Spleen (tissue), 11 donors: ENCODE measurements around the gene PSD2. TPM values are rescaled to one million over a fixed set of nuclear protein-coding genes. Genes with fewer than 3 reads are reported as not detected.

ENCODE experiments used
- DNase-seq: peaks from one replicate; pipeline ENCODE4 v3.0.0-alpha.2; 2020
- H3K27ac ChIP-seq, 8 donors: fragments of 200-600 bp; sonication (generic) in 7 of 8; 1 replicate in 4 of 8; 2 replicates in 4 of 8; pipeline versions ENCODE4 v1.5.0 to v1.8.0; 2016 to 2021; ENCODE audit warnings: inconsistent platforms in 4 of 8, mild to moderate bottlenecking in 4 of 8, moderate library complexity in 1 of 8
- H3K27me3 ChIP-seq, 7 donors: fragments of 200-600 bp; sonication (generic) in 6 of 7; replicated peaks in 1 of 7; 1 replicate in 4 of 7; 2 replicates in 3 of 7; pipeline versions ENCODE4 v1.5.0 to v1.8.0; 2016 to 2021; ENCODE audit warnings: inconsistent platforms in 3 of 7, mild to moderate bottlenecking in 1 of 7
- H3K36me3 ChIP-seq, 6 donors: fragments of 200-600 bp; sonication (generic) in 5 of 6; 1 replicate in 4 of 6; 2 replicates in 2 of 6; pipeline versions ENCODE4 v1.5.0 to v1.8.0; 2016 to 2021; ENCODE audit warnings: inconsistent platforms in 2 of 6
- H3K4me1 ChIP-seq, 6 donors: fragments of 200-600 bp; sonication (generic) in 5 of 6; 1 replicate in 3 of 6; 2 replicates in 3 of 6; pipeline versions ENCODE4 v1.5.0 to v1.8.0; 2016 to 2021; ENCODE audit warnings: inconsistent platforms in 3 of 6
- H3K4me3 ChIP-seq, 8 donors: fragments of 200-600 bp; sonication (generic) in 7 of 8; 1 replicate in 4 of 8; 2 replicates in 4 of 8; pipeline versions ENCODE4 v1.5.0 to v1.8.0; 2016 to 2021; ENCODE audit warnings: inconsistent platforms in 4 of 8, mild to moderate bottlenecking in 4 of 8, moderate library complexity in 2 of 8
- H3K9me3 ChIP-seq, 8 donors: fragments of 200-600 bp; sonication (generic) in 7 of 8; 1 replicate in 4 of 8; 2 replicates in 4 of 8; pipeline versions ENCODE4 v1.5.0 to v1.8.0; 2016 to 2021; ENCODE audit warnings: inconsistent platforms in 4 of 8
- POLR2A ChIP-seq, 3 donors: fragments of 450-650 bp; IDR thresholded peaks; one replicate each; pipeline ENCODE4 v1.5.1; 2017; ENCODE audit warnings: antibody characterized with exemption in 3 of 3, mild to moderate bottlenecking in 1 of 3
- POLR2AphosphoS5 ChIP-seq, 3 donors: sonication (generic); formaldehyde crosslinking; IDR thresholded peaks; one replicate each; pipeline ENCODE4 v1.5.1; 2017; ENCODE audit warnings: antibody characterized with exemption in 3 of 3
- WGBS, 5 donors: extraction: QIAGEN DNeasy Blood & Tissue Kit in 3 of 5; methylation state at CpG; one replicate each; pipeline versions ENCODE4 v1.1.5 to v1.1.7; 2013 to 2018; 5-methylcytosine and 5-hydroxymethylcytosine counted together
- intact Hi-C: fragments of 100-400 bp; cut with DNase I; formaldehyde crosslinking; loops from one replicate; pipeline ENCODE4 v1.15.0; 2023; ENCODE audit warnings: low total_unique reads
- polyA plus RNA-seq, 3 donors: library from polyadenylated mRNA; stranded (reverse); fragments of 200-250 nt; gene quantifications; one replicate each; pipeline ENCODE4 v1.2.1, GENCODE V29; 2013
- total RNA-seq, 7 donors: library from RNA; depleted of rRNA in 3 of 7; stranded (reverse); fragments of >200 nt in 3 of 7; fragmentation: NEBNext Ultra II Directional in 4 of 7; extraction: Animal tissue kit (Norgen Biotek cat#: 25700) in 4 of 7; gene quantifications; one replicate each; pipeline versions ENCODE4 v1.1.0 to v1.2.1, GENCODE V29; 2016 to 2021
- TF ChIP-seq, protein P1 (sequence below), 11 experiments: fragments of 200-600 bp in 7 of 11; fragments of 450-650 bp in 4 of 11; sonication (generic) in 4 of 11; IDR thresholded peaks in 8 of 11; conservative IDR thresholded peaks in 3 of 11; 1 replicate in 7 of 11; 2 replicates in 4 of 11; pipeline versions ENCODE4 v1.4.0 to v1.8.0; 2016 to 2021; ENCODE audit warnings: antibody characterized with exemption in 11 of 11, inconsistent platforms in 4 of 11, mild to moderate bottlenecking in 1 of 11
- donor health status: healthy with polysubstance abuse.
- donor health status: DM: no; HTN: no; CAD: no; lungs with moderate emphysema.
- donor health status: DM: no; HTN: no; CAD: no.
- donor health status: Bipolar disorder and iron deficiency.
- donor health status: healthy.
- donor health status: DM: no; HTN: no; CAD: no.
- donor health status: DM: yes; HTN: yes; CAD: no.

The PSD2 gene
- total and polyA plus RNA-seq, 10 donors = 0.03 to 0.42 (median 0.21) TPM; not detected in 1

DNA sequence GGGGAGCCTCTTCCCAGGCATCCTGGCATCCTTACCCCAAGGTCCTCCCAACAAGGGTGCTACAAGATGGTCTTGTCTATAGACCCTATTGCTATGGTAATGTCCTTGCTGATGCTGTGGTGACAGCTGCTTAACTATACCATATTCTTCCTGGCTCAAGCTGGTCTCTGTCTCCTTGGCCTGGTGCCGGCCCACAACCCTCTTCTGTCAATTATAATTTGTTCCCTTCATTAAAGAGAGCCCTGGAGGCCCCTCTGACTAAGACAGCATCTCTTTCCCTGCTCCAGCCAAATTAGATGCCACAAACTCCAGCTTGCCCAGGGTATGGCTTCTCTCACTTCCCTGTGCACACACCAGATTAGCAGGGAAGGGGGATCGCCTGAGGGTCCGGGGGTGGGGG is 86.7 kb downstream of the PSD2 start:
- DNase-seq = no peak

DNA sequence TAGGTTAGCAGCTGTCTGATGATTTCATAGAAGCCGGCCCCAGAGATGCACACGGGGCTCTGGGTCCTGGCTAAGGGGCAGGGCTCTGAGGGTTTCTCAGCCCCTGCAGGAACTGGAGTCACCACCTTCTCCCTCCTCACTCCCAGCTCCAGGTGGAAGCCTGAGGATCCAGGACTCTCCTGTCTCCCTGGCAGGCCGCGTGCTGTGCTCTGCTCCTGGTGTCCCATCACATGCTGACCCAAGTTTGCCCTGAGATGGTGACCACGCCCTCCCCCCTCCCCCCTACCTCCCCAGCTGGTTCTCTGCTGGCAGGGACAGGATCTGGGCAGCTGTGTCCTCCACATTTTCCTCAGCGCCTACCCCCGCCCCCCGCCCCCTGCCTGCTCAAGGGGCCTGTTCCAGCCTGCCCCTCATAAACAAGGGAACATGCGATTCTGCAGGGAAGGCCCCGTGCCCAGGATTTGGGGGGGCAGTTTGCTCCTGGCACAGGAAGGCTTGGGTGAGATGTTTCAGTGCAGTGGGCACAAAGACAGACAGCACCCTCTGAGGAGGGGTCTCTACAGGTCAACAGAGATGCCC is 87.4 kb downstream of the PSD2 start:
- Histone ChIP-seq H3K4me3 (no peak overlapping the region), H3K27ac (no peak overlapping the region), H3K9me3 (no peaks in the 10 kb centered on the region), H3K4me1 (peaks cover 0 to 5% (median 0%) of the 10 kb centered on the region in 6 donors), H3K36me3 (peaks cover 0 to 4% (median 0%) of the 10 kb centered on the region in 6 donors), H3K27me3 (no peaks in the 10 kb centered on the region)
- TF ChIP-seq POLR2AphosphoS5 (IDR thresholded peaks at IDR 0.05) (no peak), POLR2A (IDR thresholded peaks at IDR 0.05) (no peak)
- TF ChIP-seq, protein P1, sequence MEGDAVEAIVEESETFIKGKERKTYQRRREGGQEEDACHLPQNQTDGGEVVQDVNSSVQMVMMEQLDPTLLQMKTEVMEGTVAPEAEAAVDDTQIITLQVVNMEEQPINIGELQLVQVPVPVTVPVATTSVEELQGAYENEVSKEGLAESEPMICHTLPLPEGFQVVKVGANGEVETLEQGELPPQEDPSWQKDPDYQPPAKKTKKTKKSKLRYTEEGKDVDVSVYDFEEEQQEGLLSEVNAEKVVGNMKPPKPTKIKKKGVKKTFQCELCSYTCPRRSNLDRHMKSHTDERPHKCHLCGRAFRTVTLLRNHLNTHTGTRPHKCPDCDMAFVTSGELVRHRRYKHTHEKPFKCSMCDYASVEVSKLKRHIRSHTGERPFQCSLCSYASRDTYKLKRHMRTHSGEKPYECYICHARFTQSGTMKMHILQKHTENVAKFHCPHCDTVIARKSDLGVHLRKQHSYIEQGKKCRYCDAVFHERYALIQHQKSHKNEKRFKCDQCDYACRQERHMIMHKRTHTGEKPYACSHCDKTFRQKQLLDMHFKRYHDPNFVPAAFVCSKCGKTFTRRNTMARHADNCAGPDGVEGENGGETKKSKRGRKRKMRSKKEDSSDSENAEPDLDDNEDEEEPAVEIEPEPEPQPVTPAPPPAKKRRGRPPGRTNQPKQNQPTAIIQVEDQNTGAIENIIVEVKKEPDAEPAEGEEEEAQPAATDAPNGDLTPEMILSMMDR (IDR thresholded peaks at IDR 0.05 in 8 of 11, conservative IDR thresholded peaks at IDR 0.05 in 3 of 11) = no peak
- intact Hi-C loops = no loop called here
- DNase-seq = peak; percentile 62
- WGBS, 5 donors = 67 to 82% (median 72%) methylated on average over 8 to 10 of the region's 10 CpGs

More for the DNA sequence above, 86.7 kb downstream of the PSD2 start:
- Histone ChIP-seq H3K27me3 (no peaks in the 10 kb centered on the region), H3K36me3 (peaks cover 0 to 4% (median 0%) of the 10 kb centered on the region in 6 donors), H3K9me3 (no peaks in the 10 kb centered on the region), H3K4me3 (no peak overlapping the region), H3K4me1 (peaks cover 0 to 5% (median 0%) of the 10 kb centered on the region in 6 donors), H3K27ac (no peak overlapping the region)
- intact Hi-C loops = no loop called here
- WGBS, 5 donors = 67 to 91% (median 74%) methylated on average over 3 of the region's 3 CpGs
- TF ChIP-seq POLR2A (IDR thresholded peaks at IDR 0.05) (no peak), POLR2AphosphoS5 (IDR thresholded peaks at IDR 0.05) (no peak)
- TF ChIP-seq, protein P1 (IDR thresholded peaks at IDR 0.05 in 8 of 11, conservative IDR thresholded peaks at IDR 0.05 in 3 of 11) = no peak

DNA sequence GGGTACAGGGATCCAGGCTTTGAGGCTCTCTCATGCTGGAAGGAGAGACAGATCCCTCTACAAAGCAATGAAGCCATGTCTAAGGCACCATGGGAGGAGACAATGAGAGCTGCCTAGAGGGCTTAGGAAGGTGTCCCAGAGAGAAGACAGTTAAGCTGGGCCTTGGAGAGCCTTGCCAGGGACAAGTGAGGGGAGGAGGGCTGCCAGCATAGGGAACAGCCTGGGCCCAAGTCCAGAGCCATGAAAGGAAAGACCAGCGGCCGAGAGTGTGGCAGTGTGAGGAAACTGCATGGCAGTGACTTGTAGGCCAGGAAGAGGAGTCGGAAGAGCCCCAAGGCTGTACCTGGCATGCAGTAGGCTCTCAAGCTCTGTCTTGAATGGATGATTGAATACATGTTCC is 88.5 kb downstream of the PSD2 start:
- H3K27me3 ChIP-seq = no peaks in the 10 kb centered on the region
- peak; percentile 47 for DNase-seq
- H3K9me3 ChIP-seq = no peaks in the 10 kb centered on the region
- peaks cover 0 to 5% (median 0%) of the 10 kb centered on the region in 6 donors for H3K4me1 ChIP-seq
- peaks cover 0 to 4% (median 0%) of the 10 kb centered on the region in 6 donors for H3K36me3 ChIP-seq
- H3K4me3 ChIP-seq = no peak overlapping the region
- WGBS, 5 donors = 50 to 85% (median 72%) methylated on average over 3 of the region's 3 CpGs
- intact Hi-C loops = no loop called here
- TF ChIP-seq POLR2AphosphoS5 (IDR thresholded peaks at IDR 0.05) = peak in 1 of 3 donors; percentile 22
- TF ChIP-seq, protein P1 (IDR thresholded peaks at IDR 0.05 in 8 of 11, conservative IDR thresholded peaks at IDR 0.05 in 3 of 11) = no peak
- peak overlapping the region in 1 of 8 donors; percentile 2 for H3K27ac ChIP-seq

DNA sequence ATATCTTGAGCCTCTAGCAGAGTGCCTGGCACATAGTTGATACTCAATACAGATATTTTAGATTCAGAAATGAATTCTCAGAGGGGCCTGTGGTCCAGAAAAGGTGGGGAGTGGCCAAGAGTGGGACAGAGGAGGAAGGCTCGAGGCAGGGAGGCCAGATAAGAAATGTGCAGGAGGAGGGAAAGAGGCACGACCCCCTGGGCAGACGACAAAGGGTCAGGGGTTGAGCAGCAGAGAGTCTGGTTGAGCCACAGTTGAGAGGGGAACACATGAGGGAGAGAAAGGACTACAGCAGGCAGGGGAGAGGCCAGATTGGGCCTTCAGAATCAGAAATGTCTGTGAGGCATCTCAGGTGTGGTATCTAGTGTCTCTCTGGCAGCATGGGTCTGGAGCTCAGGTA is 89.1 kb downstream of the PSD2 start:
- WGBS, 5 donors = 50 to 66% (median 63%) methylated on average over 3 of the region's 3 CpGs
- Histone ChIP-seq H3K9me3 (no peaks in the 10 kb centered on the region), H3K27ac (peak overlapping the region in 1 of 8 donors; percentile 28), H3K27me3 (no peaks in the 10 kb centered on the region), H3K4me3 (no peak overlapping the region), H3K36me3 (peaks cover 0 to 4% (median 0%) of the 10 kb centered on the region in 6 donors), H3K4me1 (peaks cover 0 to 5% (median 0%) of the 10 kb centered on the region in 6 donors)
- TF ChIP-seq POLR2A (IDR thresholded peaks at IDR 0.05) = no peak
- DNase-seq = peak; percentile 57
- intact Hi-C loops = no loop called here
